ENCODE data around the gene AFAP1.
A peak's percentile ranks its signal among the peaks of the same experiment; 100 is the strongest.

AFAP1 gene

DNA sequence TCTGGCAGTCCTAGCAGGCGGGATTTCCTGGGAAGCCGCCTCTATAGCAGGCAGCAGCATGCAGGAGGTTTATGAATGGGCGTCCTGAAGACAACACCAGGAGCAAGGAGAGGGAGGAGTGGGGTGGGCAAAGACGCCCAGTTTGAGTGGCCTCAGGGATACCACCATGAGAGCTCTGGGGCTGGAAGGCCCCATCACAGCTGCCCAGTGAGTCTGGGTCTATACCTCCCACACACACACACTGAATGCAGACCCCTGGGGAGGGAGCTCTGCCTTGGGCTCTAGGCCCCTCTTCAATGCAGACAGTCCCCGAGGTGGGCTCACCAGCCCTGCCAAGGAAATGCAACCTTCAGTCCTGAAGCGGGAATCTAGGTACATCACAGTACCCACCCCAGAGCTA, 98.6 kb downstream of the AFAP1 start:
- no peak for DNase-seq (ENCODE audit: low spot score)

- DNase-seq (ENCODE audit: low spot score) = no peak
Measured at GRCh38 chr4:7839856-7840255, 99.8 kb downstream of the AFAP1 start.

DNA sequence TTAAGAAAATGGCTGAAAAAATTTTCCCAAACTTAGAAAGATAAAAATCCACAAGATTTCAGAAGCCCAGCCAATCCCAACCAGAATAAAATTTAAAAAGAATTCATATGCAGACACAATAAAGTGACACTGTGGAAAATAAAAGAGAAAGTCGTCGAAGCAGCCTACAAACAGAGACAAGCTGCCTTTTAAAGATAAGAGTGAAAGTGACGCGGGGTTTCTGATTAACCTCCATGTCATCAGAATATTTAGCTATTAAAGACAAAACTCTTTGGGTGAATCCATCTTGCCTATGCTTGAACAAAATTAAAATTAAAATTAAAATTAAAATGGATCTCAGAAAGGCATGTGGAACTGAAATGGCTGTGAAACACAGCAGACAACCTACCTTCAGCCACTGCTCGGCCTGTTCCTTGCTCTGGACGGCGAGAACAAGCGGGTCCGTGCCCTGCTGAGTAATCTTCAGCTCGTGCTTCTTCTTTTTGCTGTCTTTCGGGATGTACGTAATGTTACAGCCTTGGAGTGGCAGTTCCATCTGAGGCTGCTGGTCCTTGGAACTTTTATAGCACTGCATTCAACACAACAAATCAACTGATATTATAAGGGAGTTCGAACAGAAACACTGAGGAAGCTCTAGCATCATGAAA, 101.4 kb downstream of the AFAP1 start:
- DNase-seq (ENCODE audit: low spot score) = no peak

- DNase-seq (ENCODE audit: low spot score) = no peak
Measured at GRCh38 chr4:7837597-7838135, 102.0 kb downstream of the AFAP1 start.

- no peak for DNase-seq (ENCODE audit: low spot score)
Measured at GRCh38 chr4:7831858-7832730, 107.6 kb downstream of the AFAP1 start.

GRCh38 chr4:7831330-7831729, 108.3 kb downstream of the AFAP1 start:
- peak; percentile 31 for DNase-seq (ENCODE audit: low spot score)

DNA sequence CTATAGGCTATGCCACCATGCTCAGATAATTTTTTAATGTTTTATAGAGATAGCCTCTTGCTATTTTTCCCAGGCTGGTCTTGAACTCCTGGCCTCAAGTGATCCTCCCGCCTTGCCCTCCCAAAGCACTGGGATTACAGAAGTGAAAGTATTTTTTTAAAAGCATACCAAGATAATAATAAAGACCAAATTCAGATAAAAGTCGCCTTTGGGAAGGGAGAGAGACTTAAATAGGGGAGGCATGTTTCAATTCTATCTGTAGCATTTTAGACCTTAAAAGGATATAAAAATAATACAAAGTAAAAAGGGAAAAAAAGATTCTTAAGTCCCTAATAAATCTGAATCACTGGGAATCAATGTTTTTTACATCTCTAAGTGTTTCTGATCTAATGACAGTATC, 108.9 kb downstream of the AFAP1 start:
- no peak for DNase-seq (ENCODE audit: low spot score)

- DNase-seq (ENCODE audit: low spot score) = no peak
Measured at GRCh38 chr4:7829652-7830580, 109.7 kb downstream of the AFAP1 start.

- no peak for DNase-seq (ENCODE audit: low spot score)
Measured at GRCh38 chr4:7828793-7829301, 110.8 kb downstream of the AFAP1 start.

- DNase-seq (ENCODE audit: low spot score) = peak; percentile 89
Measured at GRCh38 chr4:7828011-7828720, 111.5 kb downstream of the AFAP1 start.

DNA sequence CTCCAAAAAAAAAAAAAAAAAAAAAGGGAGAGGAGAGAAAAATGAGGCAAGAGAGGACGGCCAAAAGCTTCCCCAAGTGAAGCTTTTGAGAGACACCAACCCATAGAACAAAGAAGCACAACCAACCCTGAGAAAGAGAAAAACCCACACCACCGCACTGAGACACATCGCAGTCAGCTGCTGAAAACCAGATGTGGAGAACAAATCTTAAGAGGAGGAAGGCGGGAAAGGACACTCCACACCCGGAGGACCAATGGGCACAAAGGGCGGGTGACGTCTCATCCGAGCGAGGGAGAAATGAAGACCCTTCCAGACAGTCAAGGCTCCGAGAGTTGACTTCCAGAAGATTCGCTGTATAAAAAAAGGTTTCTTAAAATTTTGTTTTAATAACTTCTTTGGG, 112.1 kb downstream of the AFAP1 start:
- no peak for DNase-seq (ENCODE audit: low spot score)

DNA sequence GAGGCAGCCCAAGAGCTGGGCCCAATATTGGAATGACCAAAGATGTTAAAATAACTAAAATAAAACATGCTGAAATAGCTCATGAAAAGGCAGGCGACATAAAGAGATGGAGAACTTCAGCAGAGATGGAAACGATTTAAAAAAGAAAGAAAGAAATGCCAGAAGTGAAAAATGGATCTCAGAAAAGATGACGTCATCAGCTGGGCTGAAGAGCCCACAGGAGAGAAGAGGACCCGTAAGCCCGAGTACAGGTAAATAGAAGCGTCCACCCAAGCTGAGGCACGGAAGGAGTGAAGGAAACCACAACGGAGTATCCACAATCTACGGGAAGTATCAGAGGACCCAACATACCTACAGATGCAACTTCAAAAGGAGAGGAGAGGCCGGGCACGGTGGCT, 112.8 kb downstream of the AFAP1 start:
- DNase-seq (ENCODE audit: low spot score) = no peak

DNA sequence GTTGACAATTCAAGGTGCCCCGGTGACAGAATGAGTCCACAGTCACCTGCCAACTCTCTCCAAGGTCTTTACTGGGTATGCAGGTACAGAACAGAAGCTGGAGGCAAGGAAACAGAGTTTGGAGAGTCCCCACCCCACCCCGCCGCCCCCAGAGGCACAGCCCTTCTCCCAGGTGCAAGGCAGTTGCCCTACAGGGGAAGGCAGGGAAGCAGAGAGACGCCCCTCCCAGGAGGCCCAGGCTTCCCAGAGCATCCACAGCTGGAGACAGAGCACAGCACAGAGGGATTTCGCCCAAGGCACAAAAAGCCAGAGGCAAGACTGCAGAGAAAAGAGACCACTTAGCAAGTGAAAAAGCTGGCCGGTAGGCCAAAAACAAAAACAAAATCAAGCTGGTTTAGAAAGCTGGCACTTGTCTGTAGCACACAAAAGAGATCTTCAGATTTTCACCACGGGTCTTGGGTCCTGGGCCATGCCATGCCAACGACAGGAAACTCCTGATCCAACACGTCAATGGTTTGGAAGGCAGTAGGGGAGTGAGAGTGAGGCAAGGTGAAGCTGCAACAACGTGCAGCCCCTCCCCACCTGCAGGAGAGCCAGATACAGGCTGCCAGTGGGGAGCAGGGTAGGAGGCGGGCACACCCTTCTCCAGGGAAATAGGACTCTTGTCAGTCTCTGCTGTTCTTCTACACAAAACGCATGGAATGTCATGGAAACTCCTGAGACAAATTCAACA, 113.3 kb downstream of the AFAP1 start:
- DNase-seq (ENCODE audit: low spot score) = no peak

DNA sequence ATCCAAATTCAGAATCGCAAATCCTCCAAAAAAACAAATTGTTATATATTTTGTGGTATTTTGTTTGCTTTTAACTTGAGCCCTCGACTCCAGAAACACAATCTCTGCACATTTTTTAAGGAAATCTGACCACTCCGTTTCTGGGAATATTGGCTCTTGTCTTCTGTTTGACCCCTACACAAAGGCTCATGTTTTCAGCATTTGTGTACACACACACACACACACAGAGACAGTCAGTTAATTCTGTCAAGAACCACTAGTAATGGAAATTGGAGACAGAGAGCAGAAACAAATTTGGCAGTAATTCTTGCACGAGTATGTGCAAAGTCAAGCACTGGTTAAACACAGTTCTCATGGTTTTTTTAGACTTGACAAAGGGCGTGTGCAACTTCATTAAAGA, 115.4 kb downstream of the AFAP1 start:
- no peak for DNase-seq (ENCODE audit: low spot score)

DNA sequence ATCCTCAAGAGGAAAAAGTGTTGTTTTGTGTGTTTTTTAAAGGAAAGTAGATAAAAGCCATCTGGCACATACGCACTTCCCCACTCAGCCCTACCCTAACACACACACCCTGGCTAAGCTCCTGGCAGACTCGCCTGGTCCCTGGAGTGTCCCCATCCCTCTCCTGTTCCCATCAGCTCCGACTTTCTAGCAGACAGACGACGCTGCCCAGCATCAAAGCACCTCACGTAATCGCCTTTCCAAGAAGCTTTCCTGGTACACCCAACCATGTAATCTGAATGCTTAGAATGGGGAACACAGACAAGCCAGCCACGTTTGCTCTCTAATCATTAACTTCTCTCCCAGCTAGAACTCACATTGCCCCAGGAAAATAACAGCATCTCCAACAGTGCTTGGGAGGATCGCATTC, 116.2 kb downstream of the AFAP1 start:
- DNase-seq (ENCODE audit: low spot score) = peak; percentile 54

GRCh38 chr4:7822877-7823276, 116.8 kb downstream of the AFAP1 start:
- peak; percentile 40 for DNase-seq (ENCODE audit: low spot score)

DNA sequence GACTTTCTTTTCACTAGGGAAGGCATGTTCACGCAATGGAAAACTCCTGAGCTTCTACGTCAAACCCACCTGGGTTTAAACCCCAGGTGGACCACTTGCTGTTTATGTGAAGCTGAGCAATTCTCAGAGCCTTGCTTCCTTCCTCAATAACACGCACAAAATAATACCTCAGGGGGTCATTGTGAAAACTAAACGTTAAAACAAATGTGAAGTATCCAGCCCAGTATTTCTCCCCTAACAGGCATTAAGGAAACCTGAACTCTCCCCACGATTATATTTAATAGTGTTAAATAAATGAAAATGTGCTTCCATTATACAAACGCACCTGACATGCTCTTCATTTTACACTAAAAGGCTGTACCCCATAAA, 117.5 kb downstream of the AFAP1 start:
- no peak for DNase-seq (ENCODE audit: low spot score)

- peak; percentile 23 for DNase-seq (ENCODE audit: low spot score)
Measured at GRCh38 chr4:7821245-7822136, 118.2 kb downstream of the AFAP1 start.

GRCh38 chr4:7820031-7820818, 119.4 kb downstream of the AFAP1 start:
- no peak for DNase-seq (ENCODE audit: low spot score)

All from AG20443 (cell line).